Mucosa of stomach (tissue), 1 donor: ENCODE measurements around the gene NLN.
A peak's percentile ranks its signal among the peaks of the same experiment; 100 is the strongest.
"Not testable (repeated sequence)": the region's sequence is repeated elsewhere in the genome, so short reads cannot be mapped to it uniquely, and the experiment has no call there.

ENCODE experiments used
- H3K27me3 ChIP-seq: one replicate; pipeline ENCODE4 v1.7.0; 2013; ENCODE audit warnings: mild to moderate bottlenecking, low read length; ENCODE audit not compliant: control insufficient read depth, insufficient read depth
- H3K36me3 ChIP-seq: one replicate; pipeline ENCODE4 v1.7.0; 2013; ENCODE audit warnings: low read length; ENCODE audit not compliant: control insufficient read depth, insufficient read depth
- H3K4me1 ChIP-seq: one replicate; pipeline ENCODE4 v1.7.0; 2013; ENCODE audit warnings: mild to moderate bottlenecking, low read length; ENCODE audit not compliant: control insufficient read depth, insufficient read depth
- H3K4me3 ChIP-seq: one replicate; pipeline ENCODE4 v1.7.0; 2013; ENCODE audit warnings: low read length
- H3K9ac ChIP-seq: one replicate; pipeline ENCODE4 v1.7.0; 2013; ENCODE audit warnings: mild to moderate bottlenecking, low read length, moderate library complexity
- H3K9me3 ChIP-seq: one replicate; pipeline ENCODE4 v1.7.0; 2013; ENCODE audit warnings: mild to moderate bottlenecking, low read length, moderate library complexity; ENCODE audit not compliant: control insufficient read depth
- donor health status: Pancreatic carcinoma.

NLN gene

DNA sequence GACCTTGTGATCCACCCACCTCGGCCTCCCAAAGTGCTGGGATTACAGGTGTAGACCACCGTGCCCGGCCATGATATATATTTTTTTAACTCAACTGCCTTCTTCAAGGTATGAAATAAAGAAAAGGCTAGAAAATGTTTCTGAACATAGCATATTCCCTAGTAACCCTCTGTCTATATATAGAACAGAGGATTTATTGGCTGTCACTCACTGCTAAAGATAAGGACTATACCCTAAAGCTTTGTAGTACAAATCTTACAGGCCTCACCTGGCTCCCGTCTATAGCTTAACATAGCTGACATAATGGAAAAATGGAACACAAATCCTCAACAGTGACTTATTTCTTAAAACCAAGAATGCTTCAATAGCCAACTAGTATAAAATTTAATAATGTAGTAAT is 14.3 kb upstream of the NLN start:
- no peaks in the 10 kb centered on the region for H3K9me3 ChIP-seq
- no peaks in the 10 kb centered on the region for H3K4me1 ChIP-seq
- H3K36me3 ChIP-seq: no peaks in the 10 kb centered on the region
- no peak overlapping the region for H3K9ac ChIP-seq
- H3K27me3 ChIP-seq: no peaks in the 10 kb centered on the region
- H3K4me3 ChIP-seq: no peak overlapping the region

- Histone ChIP-seq H3K36me3 (no peaks in the 10 kb centered on the region), H3K9ac (no peak overlapping the region), H3K27me3 (no peaks in the 10 kb centered on the region), H3K4me1 (no peaks in the 10 kb centered on the region), H3K4me3 (no peak overlapping the region), H3K9me3 (no peaks in the 10 kb centered on the region)
Observed at GRCh38 chr5:65708145-65708544, 13.9 kb upstream of the NLN start.

DNA sequence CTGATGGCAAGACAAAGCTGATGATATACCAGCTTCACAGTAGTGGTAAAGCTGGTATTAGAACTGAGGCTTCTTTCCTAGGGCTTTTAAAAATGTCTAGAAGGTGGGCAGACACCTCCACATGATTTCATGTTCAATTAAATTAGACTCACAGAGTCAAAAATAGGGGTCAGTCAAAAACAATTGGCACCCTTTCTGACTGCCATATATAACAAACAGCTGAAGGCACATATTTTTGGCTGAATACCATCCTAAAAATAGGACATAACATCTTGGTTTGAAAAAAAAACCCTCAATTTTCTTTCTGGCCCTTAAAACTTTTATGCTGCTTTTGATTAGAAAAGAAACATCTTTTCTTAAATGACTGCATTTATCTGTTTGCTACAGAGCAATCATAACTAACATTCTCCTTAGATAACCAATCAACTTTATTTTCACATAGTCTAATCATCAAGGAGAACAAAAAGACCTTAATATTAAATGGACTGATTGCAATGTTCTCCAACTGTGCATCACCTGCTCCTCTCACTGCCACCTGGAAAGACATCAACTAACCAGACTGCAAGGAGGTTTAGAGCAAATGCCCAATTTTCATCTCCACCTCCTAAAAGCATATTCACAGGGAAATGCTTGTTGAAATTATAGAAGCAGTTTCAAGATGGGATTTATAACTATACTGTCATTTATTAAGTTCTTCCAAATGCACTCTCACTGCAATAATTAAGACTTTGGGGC is 3.3 kb upstream of the NLN start:
- H3K4me3 ChIP-seq: no peak overlapping the region
- no peaks in the 10 kb centered on the region for H3K36me3 ChIP-seq
- H3K9me3 ChIP-seq: no peaks in the 10 kb centered on the region

GRCh38 chr5:65721050-65721719 is 820 bp upstream of the NLN start:
- Histone ChIP-seq H3K4me1 (no peaks in the 10 kb centered on the region), H3K36me3 (no peaks in the 10 kb centered on the region), H3K27me3 (no peaks in the 10 kb centered on the region), H3K9me3 (no peaks in the 10 kb centered on the region), H3K4me3 (peak overlapping the region; percentile 60), H3K9ac (peak overlapping the region; percentile 64)

More for the DNA sequence above, 3.3 kb upstream of the NLN start:
- H3K4me1 ChIP-seq: no peaks in the 10 kb centered on the region
- no peaks in the 10 kb centered on the region for H3K27me3 ChIP-seq
- H3K9ac ChIP-seq: no peak overlapping the region

DNA sequence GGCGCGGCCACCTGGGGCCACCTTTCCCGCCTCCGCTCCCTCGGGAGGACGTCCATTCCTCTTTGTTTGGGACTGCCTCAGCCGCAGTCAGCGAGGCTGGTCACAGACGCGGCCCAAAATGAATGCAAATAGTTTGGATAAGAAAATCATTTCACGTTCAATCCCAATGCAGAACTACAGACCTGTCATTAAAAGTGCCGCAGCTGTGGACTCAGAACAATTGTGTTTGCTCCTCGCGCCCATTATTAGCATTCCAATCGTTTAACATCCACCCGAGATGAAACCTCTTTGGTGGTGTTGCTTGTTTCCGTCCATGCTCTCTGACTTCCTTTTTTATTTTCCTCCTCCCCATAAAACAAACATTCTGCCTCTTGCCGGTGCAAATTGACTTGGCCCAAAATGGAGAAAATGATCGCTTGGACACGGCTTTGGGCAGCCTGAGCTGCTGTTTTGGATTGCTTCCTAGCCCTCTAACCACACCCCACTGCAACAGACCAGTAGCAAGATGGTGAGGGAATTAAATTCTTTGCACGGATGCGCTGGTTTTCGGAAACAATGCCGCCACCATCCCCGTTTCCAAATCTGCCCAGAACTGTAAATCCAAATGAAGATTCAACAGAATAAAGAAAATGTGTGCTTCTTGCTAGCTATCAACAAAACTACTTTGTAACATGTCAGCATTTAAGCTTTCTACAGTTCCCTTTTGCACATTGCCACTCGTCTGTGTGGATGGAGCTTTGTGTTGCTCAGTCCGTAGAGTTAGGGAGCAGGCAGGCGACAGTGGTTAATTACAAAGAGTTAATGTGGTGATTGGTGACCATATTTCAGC is 784 bp downstream of the NLN start:
- no peaks in the 10 kb centered on the region for H3K4me1 ChIP-seq
- no peaks in the 10 kb centered on the region for H3K9me3 ChIP-seq
- peak overlapping the region; percentile 55 for H3K9ac ChIP-seq
- H3K27me3 ChIP-seq: no peaks in the 10 kb centered on the region
- H3K36me3 ChIP-seq: no peaks in the 10 kb centered on the region
- H3K4me3 ChIP-seq: peak overlapping the region; percentile 88

DNA sequence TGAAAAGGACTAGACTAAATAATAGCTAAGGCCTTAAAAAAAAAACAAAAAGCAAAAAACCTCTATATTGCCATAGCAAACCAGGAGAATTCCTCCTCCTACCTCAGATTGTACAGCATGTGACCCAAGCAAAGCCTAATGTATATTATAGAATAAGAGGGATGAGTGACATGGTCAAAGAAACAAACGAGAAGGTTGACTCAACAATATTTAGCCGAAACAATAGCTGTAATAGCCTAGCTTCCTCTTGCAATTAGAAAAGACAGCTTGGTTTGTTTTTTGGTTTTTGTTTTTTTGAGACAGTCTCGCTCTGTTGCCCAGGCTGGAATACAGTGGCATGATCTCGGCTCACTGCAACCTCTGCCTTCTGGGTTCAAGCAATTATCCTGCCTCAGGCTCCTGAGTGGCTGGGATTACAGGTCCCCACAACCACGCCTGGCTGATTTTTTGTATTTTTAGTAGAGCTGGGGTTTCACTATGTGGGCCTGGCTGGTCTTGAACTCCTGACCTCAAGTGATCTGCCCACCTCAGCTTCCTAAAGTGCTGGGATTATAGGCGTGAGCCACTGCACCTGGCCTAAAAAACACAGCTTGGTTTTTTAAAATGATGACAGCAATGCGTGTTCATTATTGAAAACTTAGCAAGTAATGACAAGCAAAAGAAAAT is 5.6 kb downstream of the NLN start:
- H3K27me3 ChIP-seq: no peaks in the 10 kb centered on the region
- H3K9me3 ChIP-seq: no peaks in the 10 kb centered on the region
- H3K36me3 ChIP-seq: no peaks in the 10 kb centered on the region
- no peaks in the 10 kb centered on the region for H3K4me1 ChIP-seq
- no peak overlapping the region for H3K4me3 ChIP-seq
- no peak overlapping the region for H3K9ac ChIP-seq

DNA sequence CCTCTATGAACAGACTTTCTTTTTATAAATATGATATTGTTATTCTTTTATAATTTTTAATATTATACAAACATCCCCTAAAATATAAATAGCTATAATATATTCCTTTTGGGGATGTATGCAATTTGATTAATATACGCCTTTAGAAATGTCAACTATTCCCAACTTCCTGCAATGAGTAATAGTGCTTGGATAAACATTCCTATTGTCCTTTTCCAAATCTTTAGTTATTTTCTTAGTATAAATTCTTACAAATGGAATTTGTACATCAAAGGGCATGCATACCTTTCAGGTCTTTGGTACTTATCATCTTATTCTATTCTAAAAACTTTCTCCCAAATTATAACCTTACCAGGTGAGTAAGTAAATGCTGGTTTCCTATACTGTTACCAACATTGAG is 6.2 kb downstream of the NLN start:
- Histone ChIP-seq H3K36me3 (no peaks in the 10 kb centered on the region), H3K27me3 (no peaks in the 10 kb centered on the region), H3K9ac (no peak overlapping the region), H3K9me3 (no peaks in the 10 kb centered on the region), H3K4me3 (no peak overlapping the region), H3K4me1 (no peaks in the 10 kb centered on the region)

- Histone ChIP-seq H3K4me1 (no peaks in the 10 kb centered on the region), H3K9ac (no peak overlapping the region), H3K27me3 (no peaks in the 10 kb centered on the region), H3K9me3 (no peaks in the 10 kb centered on the region), H3K4me3 (no peak overlapping the region), H3K36me3 (no peaks in the 10 kb centered on the region)
Observed at GRCh38 chr5:65730910-65731309, 8.9 kb downstream of the NLN start.

DNA sequence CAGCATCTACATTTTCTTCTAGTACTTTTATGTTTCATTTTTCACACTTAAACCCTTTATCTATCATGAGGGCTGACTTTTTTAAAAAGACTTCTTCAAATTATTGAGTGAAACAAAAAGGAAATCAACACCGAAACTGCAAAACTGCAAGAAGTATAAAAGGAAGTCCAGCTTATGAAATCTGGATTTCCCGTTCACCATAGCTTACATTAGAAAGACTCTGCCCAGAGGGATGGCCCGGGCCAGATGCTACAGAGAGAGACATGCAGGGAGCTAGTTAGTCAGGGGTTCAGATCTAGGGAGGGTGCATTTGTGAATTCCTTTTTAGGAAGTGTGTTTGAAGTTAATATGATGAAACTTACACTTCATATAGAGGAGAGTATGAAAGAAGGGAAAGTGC is 10.0 kb downstream of the NLN start:
- H3K4me1 ChIP-seq, H3K27me3 ChIP-seq, H3K9me3 ChIP-seq, H3K36me3 ChIP-seq, H3K4me3 ChIP-seq, H3K9ac ChIP-seq: not testable (repeated sequence)

- H3K9ac ChIP-seq, H3K4me3 ChIP-seq, H3K36me3 ChIP-seq, H3K27me3 ChIP-seq, H3K4me1 ChIP-seq, H3K9me3 ChIP-seq: not testable (repeated sequence)
Observed at GRCh38 chr5:65734196-65734775, 12.3 kb downstream of the NLN start.

GRCh38 chr5:65734921-65735320 is 12.9 kb downstream of the NLN start:
- no peaks in the 10 kb centered on the region for H3K27me3 ChIP-seq
- no peak overlapping the region for H3K9ac ChIP-seq
- H3K4me3 ChIP-seq: no peak overlapping the region
- H3K9me3 ChIP-seq: no peaks in the 10 kb centered on the region
- no peaks in the 10 kb centered on the region for H3K4me1 ChIP-seq
- no peaks in the 10 kb centered on the region for H3K36me3 ChIP-seq
